Bronchial epithelial cell (primary cell): ENCODE results near the gene MORN5. TPM values are rescaled to one million over a fixed set of nuclear protein-coding genes. Genes with fewer than 3 reads are reported as not detected.
A peak's percentile ranks its signal among the peaks of the same experiment; 100 is the strongest.

Source experiments
- DNase-seq: peaks from one replicate; pipeline ENCODE4 v3.0.0-alpha.2; 2010; ENCODE audit warnings: low read depth
- FAIRE-seq: peaks from 2 replicates; lab custom pipeline; 2011; peaks lifted over from hg19 to GRCh38; lab: Jason Lieb, UNC
- H3K27me3 ChIP-seq: 2 replicates; pipeline ENCODE4 v1.5.1; 2011; ENCODE audit warnings: low read length; ENCODE audit not compliant: control insufficient read depth, insufficient read depth
- H3K36me3 ChIP-seq: 2 replicates; pipeline ENCODE4 v1.5.1; 2011; ENCODE audit warnings: low read length; ENCODE audit not compliant: control insufficient read depth, insufficient read depth
- H3K4me3 ChIP-seq: 2 replicates; pipeline ENCODE4 v1.5.1; 2011; ENCODE audit warnings: mild to moderate bottlenecking, low read depth, low read length, control low read depth
- total RNA-seq: library from RNA; depleted of rRNA; stranded (reverse); fragments of >200 nt; gene quantifications from 2 replicates; pipeline ENCODE4 v1.2.1, GENCODE V29; 2014
- TF ChIP-seq, protein P1 (sequence below): IDR thresholded peaks from 2 replicates; pipeline ENCODE4 v1.5.1; 2011; ENCODE audit warnings: mild to moderate bottlenecking, moderate library complexity, low read length, control low read depth, inconsistent platforms; ENCODE audit not compliant: insufficient read depth, severe bottlenecking

Gene MORN5
- total RNA-seq, 1 donor from 2014 or later, result not detected

DNA sequence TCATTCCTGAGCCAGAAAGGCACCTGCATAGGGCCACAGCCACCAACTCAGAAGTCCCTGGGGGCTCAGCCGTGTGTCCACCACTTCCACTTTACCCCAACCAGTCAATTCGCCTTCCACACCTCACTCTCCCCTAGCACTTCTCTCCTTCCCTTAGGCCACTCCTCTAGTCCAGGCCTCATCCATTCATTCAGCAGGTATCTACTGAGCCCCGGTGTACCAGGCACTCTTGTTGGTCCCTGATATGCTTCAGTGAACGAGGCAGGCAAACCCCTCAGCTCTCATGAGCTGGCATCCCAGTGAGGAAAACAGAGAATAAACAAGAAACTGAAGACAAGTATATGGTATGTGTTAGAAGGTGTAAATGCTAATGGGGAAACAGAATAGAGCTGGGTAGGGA lies 28.9 kb upstream of the MORN5 start:
- H3K4me3 ChIP-seq, result no peak overlapping the region
- TF ChIP-seq, protein P1, sequence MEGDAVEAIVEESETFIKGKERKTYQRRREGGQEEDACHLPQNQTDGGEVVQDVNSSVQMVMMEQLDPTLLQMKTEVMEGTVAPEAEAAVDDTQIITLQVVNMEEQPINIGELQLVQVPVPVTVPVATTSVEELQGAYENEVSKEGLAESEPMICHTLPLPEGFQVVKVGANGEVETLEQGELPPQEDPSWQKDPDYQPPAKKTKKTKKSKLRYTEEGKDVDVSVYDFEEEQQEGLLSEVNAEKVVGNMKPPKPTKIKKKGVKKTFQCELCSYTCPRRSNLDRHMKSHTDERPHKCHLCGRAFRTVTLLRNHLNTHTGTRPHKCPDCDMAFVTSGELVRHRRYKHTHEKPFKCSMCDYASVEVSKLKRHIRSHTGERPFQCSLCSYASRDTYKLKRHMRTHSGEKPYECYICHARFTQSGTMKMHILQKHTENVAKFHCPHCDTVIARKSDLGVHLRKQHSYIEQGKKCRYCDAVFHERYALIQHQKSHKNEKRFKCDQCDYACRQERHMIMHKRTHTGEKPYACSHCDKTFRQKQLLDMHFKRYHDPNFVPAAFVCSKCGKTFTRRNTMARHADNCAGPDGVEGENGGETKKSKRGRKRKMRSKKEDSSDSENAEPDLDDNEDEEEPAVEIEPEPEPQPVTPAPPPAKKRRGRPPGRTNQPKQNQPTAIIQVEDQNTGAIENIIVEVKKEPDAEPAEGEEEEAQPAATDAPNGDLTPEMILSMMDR, result no peak
- DNase-seq (no peak), FAIRE-seq (no peak)
- no peaks in the 10 kb centered on the region for H3K27me3 ChIP-seq
- H3K36me3 ChIP-seq, result no peaks in the 10 kb centered on the region

DNA sequence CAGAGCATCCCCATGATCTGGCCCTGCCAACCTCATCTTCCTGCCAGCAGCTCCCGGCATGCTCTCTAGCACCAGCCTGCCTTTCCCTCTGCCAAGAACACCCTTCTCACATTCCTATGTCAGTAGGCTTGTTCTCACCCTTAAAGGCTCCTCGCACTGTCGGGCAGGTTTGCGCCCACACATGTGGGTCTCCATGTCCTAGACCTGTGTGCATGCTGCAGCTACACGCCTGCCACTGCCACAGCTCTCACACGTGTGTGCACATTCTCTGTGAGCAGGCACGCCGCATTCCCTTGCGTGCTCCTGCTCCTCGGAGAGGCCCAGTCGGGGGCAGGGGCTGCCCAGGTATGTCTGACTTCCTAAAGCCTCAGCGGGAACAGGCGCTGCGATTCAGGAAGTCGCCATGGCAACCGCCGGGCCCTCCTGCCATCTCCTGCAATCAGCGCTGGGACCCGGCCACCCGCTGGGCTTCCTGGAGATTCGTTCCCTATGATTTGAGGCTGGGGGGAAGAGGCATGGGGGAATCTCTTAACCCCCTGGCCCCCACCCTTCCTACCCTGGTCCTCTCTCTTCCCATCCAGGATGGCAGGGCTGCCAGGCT lies 28.2 kb upstream of the MORN5 start:
- Histone ChIP-seq H3K27me3 (no peaks in the 10 kb centered on the region), H3K4me3 (no peak overlapping the region), H3K36me3 (no peaks in the 10 kb centered on the region)
- TF ChIP-seq, protein P1, result no peak
- FAIRE-seq, result no peak
- DNase-seq, result peak; percentile 25

DNA sequence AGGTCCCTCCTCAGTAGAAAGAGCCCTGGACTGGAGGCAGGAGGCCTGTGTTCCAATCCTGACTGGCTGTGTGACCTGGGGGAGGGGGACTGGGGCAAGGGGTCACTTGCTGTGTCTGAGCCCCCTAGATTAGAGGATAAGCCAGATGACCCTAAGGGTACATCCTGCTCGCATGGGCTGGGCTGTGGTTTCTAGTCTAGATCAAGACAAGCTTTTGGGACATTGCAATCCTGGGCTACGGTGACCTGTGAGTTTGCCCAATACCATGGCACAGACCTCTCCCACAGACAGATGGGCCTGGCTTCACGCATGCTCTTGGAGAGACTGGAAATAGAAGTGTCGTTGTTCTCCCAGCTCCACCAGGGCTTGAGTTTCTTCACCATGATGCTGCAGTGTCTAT lies 27.2 kb upstream of the MORN5 start:
- Histone ChIP-seq H3K4me3 (no peak overlapping the region), H3K27me3 (no peaks in the 10 kb centered on the region), H3K36me3 (no peaks in the 10 kb centered on the region)
- TF ChIP-seq, protein P1, result no peak
- DNase-seq (no peak), FAIRE-seq (no peak)

DNA sequence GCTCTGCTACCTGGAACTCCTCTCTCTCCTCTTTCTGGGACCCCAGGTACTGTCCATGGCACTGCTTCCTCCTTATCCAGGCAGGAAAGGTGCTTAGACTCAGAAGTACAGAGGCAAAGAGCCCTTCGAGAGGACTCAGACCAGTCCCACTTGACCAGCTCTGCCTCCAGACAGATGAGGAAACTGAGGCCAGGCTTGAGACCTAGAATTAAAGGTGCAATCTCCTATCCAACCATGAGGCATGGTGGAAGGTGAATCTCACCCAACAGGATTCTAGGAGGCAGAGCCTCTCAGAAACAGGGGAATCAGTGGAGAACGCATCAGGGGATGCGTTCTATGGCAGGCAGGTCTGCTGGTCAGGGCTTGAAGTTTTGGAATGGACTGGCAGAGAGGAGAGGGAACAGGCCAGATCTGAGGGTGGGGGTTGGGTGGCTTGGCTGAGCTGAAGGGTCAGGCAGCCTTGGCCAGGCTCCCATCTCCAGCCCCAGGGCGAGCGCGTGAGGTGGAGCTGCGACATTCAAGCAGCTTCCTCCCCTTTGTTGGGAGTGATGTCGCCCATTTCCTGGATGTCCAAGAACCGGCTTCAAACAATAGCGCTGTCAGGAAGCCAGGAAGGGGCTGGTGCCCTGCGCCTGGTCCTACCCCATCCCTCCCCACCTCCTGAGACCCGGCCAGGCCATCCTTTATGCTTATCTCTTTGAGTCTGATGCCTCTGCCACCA lies 26.3 kb upstream of the MORN5 start:
- FAIRE-seq, result no peak
- no peak overlapping the region for H3K4me3 ChIP-seq
- H3K36me3 ChIP-seq, result no peaks in the 10 kb centered on the region
- no peak for DNase-seq
- H3K27me3 ChIP-seq, result no peaks in the 10 kb centered on the region
- TF ChIP-seq, protein P1, result no peak

DNA sequence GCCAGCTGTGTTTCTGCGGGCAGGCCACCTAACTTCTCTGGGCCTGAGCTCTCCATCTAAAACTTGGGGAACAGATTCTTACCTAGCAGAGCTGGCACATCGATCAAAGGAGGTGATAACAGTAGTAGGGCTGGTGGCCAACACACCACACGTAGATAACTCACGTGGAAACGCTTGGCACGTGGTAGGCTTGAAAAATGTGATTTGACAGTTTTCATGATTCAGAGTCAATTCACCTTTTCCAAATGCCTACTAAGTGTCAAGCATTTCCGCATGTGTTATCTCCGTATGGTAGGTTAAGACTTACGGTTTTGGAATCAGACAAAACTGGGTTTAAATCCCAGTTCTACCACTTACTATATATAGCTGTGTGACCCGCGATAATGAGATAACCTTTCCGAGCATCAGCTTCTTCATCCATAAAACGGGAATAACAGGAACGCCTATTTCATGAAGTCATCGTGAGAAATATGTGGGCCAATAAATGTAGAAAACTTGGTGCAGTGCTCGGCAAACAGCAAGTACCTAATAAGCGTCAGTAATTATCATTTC lies 25.6 kb upstream of the MORN5 start:
- DNase-seq (no peak), FAIRE-seq (no peak)
- Histone ChIP-seq H3K4me3 (no peak overlapping the region), H3K27me3 (no peaks in the 10 kb centered on the region), H3K36me3 (no peaks in the 10 kb centered on the region)
- TF ChIP-seq, protein P1, result no peak
